HG03354 (cell line): ENCODE results near the gene DARS1.

Experiments
- ATAC-seq: cut with Tn5 transposase; IDR thresholded peaks from one replicate; pipeline ENCODE4 v1.9.1; 2021; ENCODE audit warnings: mild to moderate bottlenecking; ENCODE audit not compliant: unreplicated experiment, poor library complexity, severe bottlenecking

Gene DARS1

DNA sequence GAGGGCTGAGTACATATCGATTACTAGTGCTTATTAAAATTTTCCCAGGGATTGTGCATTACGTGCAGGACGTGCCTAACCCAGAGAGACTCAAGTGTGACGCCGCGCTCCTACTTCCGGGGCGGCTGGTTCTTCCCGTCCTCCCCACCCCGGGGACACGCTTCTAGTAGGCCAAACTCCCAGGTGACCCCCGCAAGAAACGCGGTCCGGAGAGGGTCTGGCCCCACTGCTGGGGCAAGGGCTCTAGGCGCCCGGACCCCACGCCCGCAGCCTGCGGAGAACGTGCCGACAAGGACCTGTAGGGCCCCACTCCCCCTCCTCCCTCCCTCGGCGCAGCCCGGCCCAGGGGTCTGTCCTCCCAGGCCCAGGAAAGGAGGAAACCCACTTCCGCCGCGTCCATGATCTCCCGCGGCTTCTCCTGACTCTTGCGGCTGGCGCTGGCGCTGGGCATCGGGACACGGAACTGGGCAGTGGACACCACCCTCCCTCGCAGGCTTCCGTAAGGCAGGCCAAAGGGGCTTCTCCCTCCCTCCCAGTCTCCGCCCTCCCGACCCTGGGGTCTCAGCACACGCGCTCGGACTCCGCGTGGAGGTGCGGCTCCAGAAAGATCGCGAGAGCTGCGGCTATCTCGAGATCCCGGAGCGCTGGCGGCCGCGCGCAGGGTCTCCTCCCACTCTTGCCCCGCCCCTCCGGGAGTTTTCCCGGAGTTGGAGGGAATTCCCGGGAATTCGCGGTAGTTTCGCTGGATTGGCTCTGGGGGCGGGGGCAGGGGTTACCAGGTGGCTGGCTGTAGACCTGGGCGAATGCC lies at the start of gene DARS1:
TSS of gene DARS1 (minus strand) at position 609 of the 808 bp plus-strand sequence. CDS start at position 451, 158 bp downstream.
- peak; percentile 88 for ATAC-seq

DNA sequence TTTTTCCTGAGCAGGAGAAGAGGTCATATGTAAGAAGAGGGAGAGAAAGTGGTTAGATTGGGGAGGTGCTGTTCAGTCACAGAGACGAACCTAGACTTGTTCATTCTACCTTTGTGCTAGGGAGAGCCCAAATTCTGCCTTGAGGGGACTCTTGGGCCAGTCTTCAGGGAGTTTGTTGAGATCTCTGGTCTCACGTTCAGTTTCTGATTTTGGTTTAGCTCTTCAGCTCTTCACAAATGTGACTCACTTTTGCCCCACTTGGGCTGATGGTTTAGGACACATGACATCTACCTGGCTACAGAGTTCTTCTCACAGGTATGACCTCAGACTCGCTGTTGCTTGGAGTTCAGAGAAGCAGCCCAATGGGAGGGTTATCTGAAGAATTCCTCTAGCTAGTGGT lies 49.2 kb upstream of the DARS1 start:
- ATAC-seq: no peak

- ATAC-seq: no peak
These were observed 47.5 kb upstream of the DARS1 start for GRCh38 chr2:136032817-136033535.

DNA sequence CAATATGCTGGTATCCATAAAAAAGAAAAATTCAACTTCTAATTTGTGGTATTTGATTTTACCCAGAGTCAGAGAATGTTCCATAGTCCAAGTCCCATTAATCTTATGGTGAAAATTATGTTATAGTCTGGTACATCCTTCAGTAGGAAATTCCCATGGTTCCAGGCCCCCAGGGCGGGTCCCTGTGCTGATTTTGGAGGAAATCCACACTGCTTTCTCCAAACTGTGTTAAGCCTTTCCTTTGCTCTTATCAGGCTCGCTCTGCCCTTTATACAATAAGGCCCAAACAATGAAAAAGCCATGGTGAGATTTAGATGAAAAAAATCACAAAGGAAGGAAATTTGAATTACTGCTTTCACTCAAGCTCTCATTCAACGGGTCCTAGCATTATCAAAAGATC lies 46.8 kb upstream of the DARS1 start:
- ATAC-seq: no peak

DNA sequence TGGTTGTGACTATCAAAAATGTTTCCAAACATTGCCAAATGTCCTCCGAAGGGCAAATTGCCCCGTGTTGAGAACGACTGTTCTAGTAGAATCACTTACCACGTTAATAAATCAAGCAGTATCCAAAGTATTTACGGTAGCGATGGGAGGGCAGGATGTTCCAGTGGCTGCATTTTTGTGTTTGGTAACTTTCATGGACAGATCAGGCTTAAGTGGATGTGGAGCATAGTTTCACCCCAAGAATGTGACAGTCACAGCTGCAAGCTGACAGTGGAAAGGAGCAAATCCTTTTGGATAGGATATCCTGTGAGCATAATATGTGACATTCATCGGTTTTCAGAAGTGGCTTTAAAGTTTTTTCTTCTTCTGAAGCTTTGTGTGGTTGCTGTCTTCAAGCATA lies 46.3 kb upstream of the DARS1 start:
- ATAC-seq: no peak

- ATAC-seq: no peak
These were observed 45.0 kb upstream of the DARS1 start for GRCh38 chr2:136030406-136030805.

- peak; percentile 61 for ATAC-seq
These were observed 43.7 kb upstream of the DARS1 start for GRCh38 chr2:136029149-136029548.

DNA sequence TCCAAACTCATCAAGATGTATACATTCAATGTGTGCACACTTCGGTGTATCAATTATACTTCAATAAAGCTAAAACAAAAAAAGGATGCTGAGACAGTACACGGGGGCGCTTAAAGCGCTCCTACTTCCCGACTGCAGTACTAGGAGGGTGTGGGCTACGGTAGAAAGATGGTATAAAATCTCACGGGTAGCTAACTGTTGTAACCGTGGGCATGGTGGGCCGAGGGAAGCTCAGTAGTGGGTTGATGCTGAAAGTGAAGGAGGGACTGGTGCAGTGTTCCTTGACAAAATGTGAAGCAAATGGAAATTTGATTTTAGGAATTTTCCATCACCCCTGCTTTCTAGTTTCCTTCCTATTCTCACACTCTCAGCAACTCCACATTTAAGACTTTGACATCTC lies 42.6 kb upstream of the DARS1 start:
- no peak for ATAC-seq

GRCh38 chr2:136027112-136027511 lies 41.7 kb upstream of the DARS1 start:
- no peak for ATAC-seq

DNA sequence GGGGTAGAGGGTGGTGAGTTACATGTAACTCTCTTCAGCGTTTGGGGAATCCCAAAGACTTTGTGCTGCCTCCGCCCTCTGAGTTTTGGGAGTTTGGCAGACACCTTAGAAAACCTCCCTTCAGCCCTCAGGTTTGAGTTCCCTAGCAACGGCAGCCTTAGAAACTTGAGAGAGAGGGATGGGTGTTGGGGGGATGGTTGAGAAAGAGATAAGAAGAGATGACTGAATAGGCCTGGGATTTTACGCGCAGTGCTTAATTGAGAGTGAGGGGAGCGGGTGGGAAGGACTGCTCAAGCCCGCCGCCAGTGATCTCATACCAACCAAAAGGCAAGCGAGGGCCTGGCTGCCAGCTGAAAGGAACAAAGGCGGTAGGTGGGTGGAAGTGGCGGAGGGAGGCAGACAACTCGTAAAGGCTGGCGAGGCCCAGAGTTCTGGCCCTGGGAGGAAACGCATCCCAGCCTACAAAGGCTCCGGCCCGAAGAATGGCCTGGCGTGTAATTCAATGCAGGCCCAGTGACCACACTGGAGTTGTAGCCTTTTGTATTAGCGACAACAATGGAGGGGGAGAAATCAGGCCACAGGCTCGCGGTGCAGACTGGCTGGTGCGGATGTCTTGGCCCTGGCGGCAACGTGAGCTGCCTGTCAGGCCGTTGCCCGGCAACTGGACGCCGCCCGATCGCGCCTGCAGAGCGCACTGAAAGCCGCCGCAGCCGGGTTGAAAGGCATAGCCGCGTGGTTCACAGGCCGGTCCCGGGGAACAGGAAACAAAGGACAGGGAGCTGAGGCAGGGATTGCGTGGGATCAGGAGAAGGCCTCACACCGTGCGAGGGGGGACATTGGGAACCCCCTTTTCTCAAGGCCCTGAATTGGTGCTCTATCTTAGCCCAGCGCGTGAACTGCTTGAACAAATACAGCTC lies 39.9 kb upstream of the DARS1 start:
- ATAC-seq: peak; percentile 87

DNA sequence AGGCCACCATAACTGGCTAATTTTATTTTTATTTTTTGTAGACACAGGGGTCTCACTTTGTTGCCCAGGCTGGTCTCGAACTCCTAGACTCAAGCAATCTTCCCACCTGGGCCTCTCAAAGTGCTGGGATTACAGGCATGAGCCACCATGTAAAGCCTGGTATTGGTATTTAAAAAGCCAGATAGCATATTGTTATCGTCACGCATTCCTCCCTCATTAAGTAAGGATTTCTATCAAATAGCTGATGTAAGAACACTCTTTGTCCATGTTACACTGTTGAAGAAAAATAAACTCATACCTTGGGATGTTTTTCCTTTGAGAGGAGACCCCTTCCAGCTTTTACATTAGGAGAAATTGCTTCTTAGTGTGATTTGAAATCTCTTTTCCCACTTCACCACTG lies 39.2 kb upstream of the DARS1 start:
- no peak for ATAC-seq

- ATAC-seq: no peak
These were observed 38.8 kb upstream of the DARS1 start for GRCh38 chr2:136024185-136024584.

DNA sequence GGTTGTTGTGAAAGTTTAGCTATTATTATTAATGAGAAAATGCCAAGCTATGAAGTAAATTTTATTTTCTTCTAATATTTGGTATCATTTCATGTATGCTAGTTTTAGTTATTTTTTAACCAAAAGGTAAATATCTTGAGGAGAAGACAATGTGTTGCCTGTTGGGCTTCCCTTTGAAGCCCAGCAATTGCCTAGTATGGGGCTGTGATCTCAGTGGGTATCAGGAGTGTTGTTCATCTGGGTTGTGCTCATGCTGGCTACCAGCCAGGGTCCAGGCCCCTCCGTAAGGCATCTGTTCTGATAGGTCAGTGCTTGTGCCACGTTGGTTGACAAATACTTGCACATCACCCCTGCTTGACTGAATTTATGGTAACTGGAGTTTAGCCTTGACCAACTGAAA lies 38.0 kb upstream of the DARS1 start:
- no peak for ATAC-seq

- ATAC-seq: no peak
These were observed 37.1 kb upstream of the DARS1 start for GRCh38 chr2:136022396-136023146.

GRCh38 chr2:136021976-136022375 lies 36.5 kb upstream of the DARS1 start:
- no peak for ATAC-seq

- no peak for ATAC-seq
These were observed 36.0 kb upstream of the DARS1 start for GRCh38 chr2:136021406-136021805.

- ATAC-seq: no peak
These were observed 35.4 kb upstream of the DARS1 start for GRCh38 chr2:136020831-136021230.

DNA sequence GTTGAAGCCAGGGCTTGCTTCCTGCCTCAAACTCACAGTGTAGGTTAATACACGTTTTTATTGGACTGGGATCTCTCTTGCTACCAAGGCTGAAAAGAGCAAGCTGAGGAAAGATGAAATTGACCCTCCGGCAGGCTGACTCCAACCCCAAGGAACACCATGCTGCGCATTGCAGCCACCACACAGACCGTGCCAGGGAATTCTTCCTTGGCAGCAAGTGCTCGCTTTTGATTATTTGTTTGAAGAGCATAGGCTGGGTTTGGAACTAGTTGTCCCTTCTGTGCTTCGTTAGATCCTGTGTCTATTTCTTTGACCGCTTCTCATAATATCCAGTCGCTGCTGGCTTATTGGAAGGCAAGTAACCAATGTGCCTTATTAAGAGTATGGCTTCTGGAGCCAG lies 34.4 kb upstream of the DARS1 start:
- ATAC-seq: no peak

DNA sequence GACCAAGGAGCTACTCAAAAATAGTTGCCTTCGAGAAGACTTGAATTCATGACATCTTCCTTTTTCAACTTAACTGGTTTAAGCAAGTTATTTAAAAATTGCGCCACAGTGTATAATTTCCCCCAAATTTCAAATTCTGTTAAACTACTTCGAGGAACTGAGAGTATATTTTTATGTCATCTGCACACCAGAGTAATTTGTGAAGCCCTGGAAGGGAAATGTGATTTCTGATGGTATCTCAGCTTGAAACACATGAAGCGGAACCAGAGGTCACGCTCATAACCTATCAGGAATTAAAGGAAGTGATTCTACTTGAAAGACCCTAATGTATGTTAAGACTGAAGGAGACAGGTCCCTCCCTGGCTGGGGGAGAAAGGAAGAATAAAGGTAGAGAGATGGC lies 33.9 kb upstream of the DARS1 start:
- ATAC-seq: peak; percentile 72

DNA sequence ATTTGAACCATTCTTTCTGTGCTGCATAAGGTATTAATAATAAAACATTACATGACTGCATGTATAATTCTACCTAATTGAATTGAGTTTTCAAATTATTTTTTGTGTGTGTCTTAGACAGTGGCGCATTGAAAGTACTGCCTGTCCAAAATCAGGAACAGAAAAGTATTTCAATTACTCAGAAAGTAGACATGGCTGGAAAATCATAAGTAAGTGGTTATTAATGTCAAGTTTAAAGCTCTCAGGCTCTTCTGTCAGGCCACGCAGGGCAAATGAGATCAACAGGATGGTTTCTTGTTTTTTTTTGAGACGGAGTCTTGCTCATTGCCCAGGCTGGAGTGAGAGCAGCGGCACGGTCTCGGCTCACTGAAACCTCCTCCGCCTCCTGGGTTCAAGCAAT lies 32.4 kb upstream of the DARS1 start:
- ATAC-seq: no peak
